ELF-1 (cell line): Measurements from ENCODE around the gene DCUN1D1.

Experiments
- DNase-seq: peaks from one replicate; pipeline ENCODE4 v3.0.0-alpha.2; 2016; ENCODE audit warnings: low read depth, low spot score

The DCUN1D1 gene

GRCh38 chr3:182895513-182896112, 84.7 kb downstream of the DCUN1D1 start:
- no peak for DNase-seq

- no peak for DNase-seq
These were observed 88.1 kb downstream of the DCUN1D1 start for GRCh38 chr3:182892226-182892625.

- no peak for DNase-seq
These were observed 89.0 kb downstream of the DCUN1D1 start for GRCh38 chr3:182891364-182891763.

DNA sequence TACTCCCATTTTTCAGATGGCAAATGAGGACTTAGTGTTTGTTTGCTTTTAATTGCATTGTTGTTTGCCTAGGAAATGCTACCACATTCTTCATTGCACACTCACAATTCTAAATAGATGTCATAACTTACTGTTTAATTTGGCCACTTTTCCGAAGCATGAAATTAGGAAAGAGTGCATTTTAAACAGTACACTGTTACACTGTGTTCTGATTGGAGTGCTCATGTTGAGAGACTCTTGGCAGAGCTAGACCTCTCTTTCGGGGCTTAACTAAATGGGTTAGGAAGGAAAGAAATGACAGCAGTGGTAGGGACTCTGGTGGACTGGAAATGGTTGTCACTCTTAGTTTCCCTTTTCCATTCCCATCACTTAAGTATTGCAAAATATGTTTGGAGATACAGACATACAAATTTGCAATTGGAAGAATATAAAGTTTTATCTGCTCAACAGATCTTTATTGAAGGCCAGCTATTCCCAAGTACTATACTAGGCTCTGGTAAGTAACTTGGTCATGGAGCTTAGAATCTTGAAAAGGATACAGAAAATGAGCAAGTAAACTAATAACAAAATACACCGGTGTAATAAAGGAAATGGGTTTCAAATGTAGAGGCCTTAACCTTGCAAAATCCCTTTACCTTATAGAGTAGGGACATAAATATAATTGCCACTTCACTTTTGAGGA, 90.2 kb downstream of the DCUN1D1 start:
- DNase-seq, result no peak
